ENCODE results near the gene ABHD17A.

Gene ABHD17A

GRCh38 chr19:1862424-1863327 is 22.6 kb downstream of the ABHD17A start:
- peak; percentile 29 for DNase-seq

- DNase-seq: no peak
Observed at GRCh38 chr19:1862068-1862423, 23.2 kb downstream of the ABHD17A start.

GRCh38 chr19:1861599-1862031 is 23.7 kb downstream of the ABHD17A start:
- DNase-seq: no peak

- DNase-seq: no peak
Observed at GRCh38 chr19:1860821-1861598, 24.3 kb downstream of the ABHD17A start.

- DNase-seq: no peak
Observed at GRCh38 chr19:1860042-1860775, 25.1 kb downstream of the ABHD17A start.

GRCh38 chr19:1859331-1859781 is 25.9 kb downstream of the ABHD17A start:
- DNase-seq: no peak

GRCh38 chr19:1858412-1859081 is 26.7 kb downstream of the ABHD17A start:
- no peak for DNase-seq

- no peak for DNase-seq
Observed at GRCh38 chr19:1857648-1858326, 27.5 kb downstream of the ABHD17A start.

- no peak for DNase-seq
Observed at GRCh38 chr19:1856698-1857603, 28.3 kb downstream of the ABHD17A start.

GRCh38 chr19:1856345-1856697 is 29.0 kb downstream of the ABHD17A start:
- DNase-seq: no peak

- no peak for DNase-seq
Observed at GRCh38 chr19:1855828-1856255, 29.5 kb downstream of the ABHD17A start.

GRCh38 chr19:1855040-1855827 is 30.1 kb downstream of the ABHD17A start:
- DNase-seq: no peak

- no peak for DNase-seq
Observed at GRCh38 chr19:1854542-1855039, 30.7 kb downstream of the ABHD17A start.

- no peak for DNase-seq
Observed at GRCh38 chr19:1854039-1854541, 31.2 kb downstream of the ABHD17A start.

GRCh38 chr19:1853295-1854038 is 31.8 kb downstream of the ABHD17A start:
- DNase-seq: peak; percentile 24

GRCh38 chr19:1852581-1853128 is 32.6 kb downstream of the ABHD17A start:
- no peak for DNase-seq

- no peak for DNase-seq
Observed at GRCh38 chr19:1851654-1852580, 33.4 kb downstream of the ABHD17A start.

All from NK-92 treated with Interleukin-12 subunit alpha and Interleukin-12 subunit beta, amount 100 ng/mL, for 24 hours (cell line).